ENCODE measurements around the gene C3orf22.

Gene C3orf22

DNA sequence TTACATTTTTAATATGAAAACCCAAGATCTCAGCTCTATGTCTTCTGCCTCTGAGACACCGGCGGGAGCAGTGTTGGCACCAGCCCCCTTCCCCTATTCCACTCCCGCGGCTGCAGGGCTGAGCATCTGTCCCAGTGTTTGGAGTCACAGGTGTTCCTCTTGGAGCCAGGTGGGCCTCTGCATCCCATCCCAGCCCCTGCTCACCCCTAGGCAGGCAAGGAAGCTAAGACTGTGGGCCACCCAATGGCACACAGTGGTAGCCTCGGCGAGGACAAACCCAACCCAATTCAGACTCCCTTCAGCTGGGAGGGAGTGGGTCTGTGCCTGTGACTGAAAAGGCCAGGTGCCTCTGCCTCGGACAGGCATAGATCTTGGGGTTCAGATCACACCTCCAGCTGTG is 31.7 kb downstream of the C3orf22 start:
- DNase-seq, result no peak

DNA sequence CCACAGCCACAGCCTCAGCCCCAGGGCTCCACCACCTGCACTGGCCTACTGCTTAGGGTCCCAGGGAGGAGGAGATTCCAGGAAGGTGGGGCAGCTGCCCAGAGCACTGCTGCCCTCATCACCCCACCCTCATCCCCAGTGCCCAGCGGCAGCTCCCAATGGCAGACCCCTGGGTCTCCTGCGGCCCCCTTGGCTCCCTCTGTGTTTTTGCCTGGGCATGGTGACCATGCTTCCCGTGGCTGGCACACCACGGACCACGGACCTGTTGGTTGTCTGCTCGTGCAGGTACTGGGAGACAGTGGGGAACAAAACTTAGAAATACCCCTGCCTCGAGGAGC is 32.1 kb downstream of the C3orf22 start:
- DNase-seq, result no peak

DNA sequence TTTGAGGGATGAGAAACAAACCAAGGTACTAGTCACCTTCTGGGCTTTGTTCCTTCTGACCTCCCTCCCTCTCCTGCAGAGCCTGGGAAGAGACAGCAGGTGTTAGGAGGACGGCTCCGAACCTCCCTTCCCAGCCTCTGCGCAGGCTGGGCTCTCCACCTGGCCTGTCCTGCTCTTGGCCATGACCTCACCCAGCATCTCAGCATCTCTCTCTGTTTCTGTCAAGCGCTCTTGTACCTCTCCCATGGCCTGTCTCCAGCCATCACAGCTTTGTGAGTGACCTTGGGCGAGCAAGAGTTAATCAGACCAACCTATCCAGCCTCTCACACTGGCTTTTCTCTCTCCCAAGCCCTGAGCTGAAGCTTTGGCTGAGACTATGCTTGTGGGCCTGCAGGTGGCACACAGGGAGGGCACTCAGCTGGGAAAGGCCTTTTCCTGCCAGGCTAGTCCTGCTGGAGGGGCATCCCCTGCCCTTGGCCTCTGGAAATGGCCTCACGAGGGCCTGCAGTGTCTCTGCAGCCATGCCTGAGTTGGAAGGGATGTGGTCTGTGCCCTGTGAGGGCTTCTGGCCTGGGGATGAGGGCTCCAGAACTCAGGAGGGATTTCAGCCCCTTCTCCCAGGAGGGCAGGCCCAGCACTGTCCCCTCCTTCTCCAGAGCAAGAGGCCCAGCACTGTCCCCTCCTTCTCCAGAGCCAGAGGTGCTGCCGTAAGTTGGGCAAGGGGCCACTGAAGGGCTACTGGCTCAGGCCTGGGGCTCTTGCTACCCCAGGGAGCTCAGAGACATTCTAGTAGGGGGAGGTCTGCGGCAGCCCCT is 32.7 kb downstream of the C3orf22 start:
- no peak for DNase-seq

DNA sequence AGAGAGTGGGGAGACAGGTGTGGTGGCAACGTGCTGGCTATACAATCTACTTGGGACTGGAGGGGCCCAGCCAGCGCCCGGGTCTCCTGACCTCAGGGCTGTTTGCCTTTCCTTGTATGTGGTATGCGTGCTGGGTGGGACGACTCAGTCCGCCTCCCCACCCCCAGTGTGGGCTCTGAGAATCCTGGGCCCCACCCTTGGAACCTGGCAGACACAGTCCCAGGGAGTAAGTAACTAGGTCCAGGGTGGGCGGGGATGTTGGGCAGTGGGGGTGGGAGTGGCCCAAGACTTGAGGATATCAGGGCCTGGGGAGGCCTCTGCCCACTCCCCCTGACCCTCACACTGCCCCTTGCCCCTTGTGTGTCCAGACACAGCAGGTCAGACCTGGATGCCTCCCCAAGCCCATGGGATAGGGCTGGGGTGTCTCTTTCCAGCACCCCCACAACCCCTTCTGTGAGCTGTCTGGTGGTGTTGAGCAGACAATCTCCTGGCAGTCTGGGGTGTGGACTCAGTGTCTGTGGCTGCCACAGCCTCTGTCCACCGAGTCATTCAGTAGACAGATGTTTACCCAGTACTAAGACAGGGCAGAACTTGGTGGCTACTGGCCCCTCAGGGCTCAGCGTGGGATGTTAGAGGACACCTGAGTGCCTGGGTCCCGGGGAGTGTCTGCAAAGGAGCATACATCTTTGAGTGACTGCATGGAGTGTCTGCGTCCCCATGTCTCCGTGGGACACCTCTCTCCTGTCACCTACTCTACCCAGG is 33.5 kb downstream of the C3orf22 start:
- no peak for DNase-seq

DNA sequence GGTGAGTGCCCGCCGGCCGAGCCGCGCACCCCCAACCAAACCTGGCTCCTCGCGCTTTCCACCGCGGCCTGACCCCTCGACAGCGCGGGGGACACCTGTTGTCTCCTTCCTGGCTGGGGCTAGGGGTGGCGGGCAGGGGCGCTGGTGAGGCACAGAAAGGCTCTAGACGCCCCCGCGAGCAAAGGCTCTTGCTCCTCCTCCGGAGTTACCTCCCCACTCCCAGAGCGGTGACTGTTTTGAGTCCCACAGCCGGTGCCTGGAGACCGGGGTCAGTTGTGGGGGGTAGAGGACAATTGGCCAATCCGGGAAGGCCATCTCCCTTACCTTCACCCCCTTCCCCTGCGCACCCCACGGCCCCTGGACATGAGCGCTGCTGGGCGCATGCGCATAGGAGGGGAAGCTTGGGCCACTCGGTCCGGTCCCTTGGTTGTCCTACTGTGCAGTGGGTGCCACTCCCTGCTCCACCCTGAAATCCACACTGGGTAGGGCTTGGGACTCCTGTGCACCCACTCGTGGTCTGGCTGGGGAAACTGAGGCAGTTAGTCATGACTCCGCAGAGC is 34.2 kb downstream of the C3orf22 start:
- peak; percentile 33 to 77 (median 69) for DNase-seq

GRCh38 chr3:126523745-126524428 is 34.8 kb downstream of the C3orf22 start, which contains the start of gene CHST13:
Gene CHST13, plus strand, starts transcription at chr3:126524155. Its CDS starts 178 bp downstream, at chr3:126524333.
- DNase-seq, result peak; percentile 72 to 93 (median 82)

GRCh38 chr3:126522363-126522788 is 36.4 kb downstream of the C3orf22 start:
- DNase-seq, result peak; percentile 63 to 76 (median 71)

DNA sequence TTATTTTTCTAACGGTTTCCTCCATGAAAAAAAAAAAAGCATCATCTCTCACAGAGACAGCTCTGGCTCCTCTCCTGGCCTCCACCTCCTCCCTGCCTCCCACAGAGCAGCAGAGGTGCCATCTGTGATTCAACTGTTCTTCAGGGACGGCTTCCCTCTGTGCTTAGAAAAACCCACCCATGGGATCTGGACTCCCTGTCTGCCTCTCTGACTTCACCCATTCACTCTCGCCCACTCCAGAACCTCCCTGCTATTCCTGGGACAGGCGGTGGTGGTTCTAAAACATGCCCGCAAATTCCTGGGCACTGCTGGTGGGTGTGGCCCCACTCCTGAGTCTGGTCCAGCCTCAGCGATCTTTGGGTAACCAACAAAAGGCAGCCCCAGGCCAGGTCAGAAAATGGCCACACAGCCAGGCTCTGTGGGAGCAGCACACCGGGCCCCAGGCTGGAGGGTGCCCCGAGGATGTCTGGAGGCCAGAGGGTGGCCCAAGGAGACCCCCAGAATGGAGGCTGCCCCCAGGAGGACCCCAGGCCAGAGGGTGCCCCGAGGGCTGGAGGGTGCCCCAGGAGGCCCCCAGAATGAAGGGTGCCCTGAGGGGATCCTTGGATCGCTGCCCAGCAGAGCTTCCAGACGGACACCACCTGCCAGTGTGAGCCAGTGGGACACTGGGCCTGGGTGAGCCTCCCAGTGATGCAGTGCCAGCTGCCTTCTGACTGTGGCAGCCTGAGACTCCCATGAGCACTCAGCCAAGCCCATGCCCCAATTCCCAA is 37.4 kb downstream of the C3orf22 start:
- DNase-seq, result no peak

DNA sequence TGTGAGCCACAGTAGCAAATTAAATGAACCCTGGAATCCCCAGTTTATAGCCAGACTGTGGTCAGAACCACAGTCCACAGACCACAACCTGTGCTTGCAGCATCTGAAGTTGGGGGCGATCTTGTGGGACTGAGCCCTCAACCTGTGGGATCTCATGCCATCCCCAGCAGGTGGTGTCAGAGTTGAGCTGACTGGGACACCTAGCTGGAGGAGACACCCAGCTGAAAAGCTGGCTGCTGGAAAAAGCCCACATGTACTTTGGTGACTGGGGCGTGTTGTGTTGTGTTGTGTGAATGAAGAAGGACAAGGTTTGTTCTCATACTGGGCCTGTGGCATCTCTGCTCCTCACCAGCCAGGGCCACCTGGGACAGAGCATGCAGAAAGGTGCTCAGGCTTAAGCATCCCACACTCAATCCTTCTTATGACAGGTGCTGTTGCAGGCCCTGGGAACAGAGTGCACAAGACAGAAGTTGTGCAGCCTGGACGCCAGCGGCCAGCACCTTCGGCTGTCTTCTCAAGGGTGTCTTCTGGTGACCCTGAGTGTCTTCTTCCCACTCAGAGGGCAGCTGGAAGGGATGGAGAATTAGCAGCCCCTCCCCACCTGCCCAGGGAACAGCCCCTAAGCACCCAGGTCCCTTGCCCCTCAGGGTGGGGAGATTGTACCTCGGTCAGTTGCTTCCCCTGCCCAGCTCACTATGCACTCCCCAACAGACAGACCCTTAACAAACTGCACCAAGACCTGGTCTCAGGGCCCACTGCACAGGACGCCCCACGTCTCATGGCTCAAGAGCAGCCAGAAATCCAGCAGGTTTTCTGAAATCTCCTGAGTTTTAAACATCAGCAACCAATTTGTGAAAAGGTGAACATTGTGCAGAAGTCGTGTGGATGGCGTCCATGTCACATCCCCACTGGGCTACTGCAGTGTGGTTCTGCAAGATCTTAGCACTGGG is 39.0 kb downstream of the C3orf22 start:
- DNase-seq, result no peak

GRCh38 chr3:126518779-126519177 is 40.0 kb downstream of the C3orf22 start:
- DNase-seq, result no peak

DNA sequence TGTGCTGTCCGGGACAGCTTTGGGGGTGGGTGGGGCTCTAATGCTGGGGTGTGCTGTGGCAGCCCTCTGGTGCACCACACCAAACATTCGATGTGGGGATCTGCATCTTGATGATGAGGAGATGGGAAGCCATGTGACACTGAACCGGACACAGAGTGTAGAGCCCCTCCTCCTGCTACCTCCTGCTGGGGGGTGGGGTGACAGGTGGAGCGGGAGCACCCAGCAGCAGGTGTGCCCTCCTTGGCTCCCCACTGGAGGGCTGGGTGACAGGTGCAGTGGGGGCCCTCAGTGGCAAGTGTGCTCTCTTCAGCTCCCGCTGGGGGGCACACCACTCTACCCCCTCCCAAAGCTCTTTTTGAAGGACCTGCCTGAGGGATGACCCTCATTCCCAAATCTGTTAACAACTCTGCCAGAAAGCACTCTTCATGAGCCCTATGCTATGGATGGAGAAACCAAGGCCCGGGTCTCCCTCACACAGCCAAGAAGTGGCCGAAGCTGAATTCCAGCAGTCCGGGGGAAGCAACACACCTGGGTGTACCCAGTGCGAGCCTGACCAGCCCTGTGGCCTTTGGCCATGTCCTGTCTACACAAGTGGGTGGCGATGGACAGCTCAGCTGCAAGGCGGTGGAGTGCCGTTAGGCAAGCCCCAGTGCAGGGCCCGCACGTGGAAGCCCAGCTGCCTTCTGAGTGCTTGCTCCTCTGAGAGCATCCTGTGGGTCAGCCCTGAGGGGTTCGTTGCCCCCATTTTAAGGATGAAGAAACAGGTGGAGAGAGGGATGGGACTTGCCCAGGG is 40.5 kb downstream of the C3orf22 start:
- no peak for DNase-seq

DNA sequence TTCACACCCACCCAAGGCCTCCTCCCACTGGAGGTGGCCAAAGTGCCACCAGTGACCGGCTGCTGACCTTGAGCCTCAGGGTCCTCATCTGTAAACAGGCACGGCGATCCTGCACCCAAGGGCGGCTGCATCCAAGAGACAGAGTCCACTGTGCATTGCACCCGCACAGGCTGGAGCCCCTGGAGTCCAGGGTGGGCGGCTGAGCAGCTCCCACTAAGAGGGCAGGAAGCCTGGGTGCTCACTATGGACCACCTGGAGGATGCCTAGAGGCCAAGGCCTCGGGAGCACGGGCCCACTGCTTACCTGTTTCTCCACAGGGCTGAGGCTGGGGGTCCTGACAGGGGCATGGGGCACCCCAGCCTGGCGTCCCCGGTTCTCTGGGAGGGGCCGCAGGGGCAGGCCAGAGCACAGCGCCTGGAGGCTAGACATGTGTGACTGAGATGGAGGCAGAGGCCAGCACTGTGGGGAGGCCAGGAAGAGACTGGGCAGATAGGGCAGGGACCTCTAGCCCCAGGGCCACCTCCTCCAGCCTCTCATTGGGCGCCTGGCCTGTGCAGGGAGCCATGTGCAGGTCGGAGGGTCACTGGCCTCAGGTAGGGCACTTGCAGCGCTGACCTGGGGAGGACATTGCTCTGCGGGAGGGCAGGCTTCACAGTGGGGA is 41.3 kb downstream of the C3orf22 start, which contains the start of gene UROC1:
Gene UROC1, minus strand, starts transcription at position 483 of the 661 bp plus-strand sequence. Its CDS starts 54 bp downstream, at position 429.
- DNase-seq, result no peak

- no peak for DNase-seq
These were observed 41.8 kb downstream of the C3orf22 start for GRCh38 chr3:126516936-126517290.

DNA sequence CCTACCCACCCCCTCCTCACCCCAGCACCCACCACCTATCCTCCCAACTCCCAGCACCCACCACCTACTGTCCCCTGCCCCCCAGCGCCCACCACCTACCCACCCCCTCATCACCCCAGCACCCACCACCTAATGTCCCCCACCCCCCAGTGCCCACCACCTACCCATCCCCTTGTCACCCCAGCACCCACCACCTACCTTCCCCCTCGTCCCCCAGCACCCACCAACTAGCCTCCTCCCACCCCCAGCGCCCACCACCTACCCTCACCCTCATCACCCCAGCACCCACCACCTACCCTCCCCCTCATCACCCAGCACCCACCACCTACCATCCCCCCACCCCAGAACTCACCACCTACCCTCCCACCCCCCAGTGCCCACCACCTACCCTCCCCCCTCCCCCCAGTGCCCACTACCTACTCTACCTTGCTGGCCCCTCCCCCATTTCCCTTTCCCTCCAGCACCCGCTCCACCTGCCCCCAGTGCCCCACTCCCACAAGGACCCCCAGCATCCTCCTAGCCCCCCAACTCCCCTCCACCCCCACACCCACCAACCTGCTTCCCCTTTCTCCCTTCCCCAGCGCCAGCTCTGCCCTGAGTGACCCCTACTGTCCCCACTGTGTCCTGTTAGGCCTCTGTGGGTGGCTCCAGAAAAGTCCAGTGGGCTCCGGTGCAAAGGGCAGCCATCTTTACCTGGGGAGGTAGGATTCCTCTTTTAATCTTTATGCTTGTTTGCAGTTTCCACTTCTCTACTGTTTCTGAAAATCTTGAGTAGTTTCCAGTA is 42.4 kb downstream of the C3orf22 start:
- DNase-seq, result no peak

DNA sequence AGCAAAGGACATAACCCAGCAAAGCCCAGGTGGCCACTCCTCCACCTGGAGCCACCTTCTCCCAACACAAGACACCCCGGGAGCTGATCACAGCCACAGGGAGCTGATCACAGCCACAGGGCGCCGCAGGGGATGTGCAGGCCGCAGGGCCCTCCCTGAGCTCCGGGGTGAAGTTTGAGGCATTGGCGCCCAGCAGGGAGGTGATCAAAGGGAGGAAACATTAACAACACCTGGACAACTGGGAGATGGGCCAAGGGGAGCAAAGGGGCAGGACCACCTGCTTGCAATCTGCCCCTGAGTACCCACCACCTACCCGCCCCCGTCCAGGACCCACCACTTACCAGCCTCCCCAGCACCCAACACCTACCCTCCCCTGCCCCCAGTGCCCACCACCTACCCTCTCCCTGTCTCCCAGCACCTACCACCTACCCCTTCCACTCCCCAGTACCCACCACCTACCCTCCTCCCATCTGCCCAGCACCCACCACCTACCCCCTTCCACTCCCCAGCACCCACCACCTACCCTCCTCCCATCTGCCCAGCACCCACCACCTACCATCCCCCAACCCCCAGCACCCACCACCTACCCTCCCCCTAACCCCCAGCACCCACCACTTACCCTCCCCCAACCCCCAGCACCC is 43.5 kb downstream of the C3orf22 start:
- DNase-seq, result no peak

- DNase-seq, result no peak
These were observed 44.6 kb downstream of the C3orf22 start for GRCh38 chr3:126514161-126514560.

DNA sequence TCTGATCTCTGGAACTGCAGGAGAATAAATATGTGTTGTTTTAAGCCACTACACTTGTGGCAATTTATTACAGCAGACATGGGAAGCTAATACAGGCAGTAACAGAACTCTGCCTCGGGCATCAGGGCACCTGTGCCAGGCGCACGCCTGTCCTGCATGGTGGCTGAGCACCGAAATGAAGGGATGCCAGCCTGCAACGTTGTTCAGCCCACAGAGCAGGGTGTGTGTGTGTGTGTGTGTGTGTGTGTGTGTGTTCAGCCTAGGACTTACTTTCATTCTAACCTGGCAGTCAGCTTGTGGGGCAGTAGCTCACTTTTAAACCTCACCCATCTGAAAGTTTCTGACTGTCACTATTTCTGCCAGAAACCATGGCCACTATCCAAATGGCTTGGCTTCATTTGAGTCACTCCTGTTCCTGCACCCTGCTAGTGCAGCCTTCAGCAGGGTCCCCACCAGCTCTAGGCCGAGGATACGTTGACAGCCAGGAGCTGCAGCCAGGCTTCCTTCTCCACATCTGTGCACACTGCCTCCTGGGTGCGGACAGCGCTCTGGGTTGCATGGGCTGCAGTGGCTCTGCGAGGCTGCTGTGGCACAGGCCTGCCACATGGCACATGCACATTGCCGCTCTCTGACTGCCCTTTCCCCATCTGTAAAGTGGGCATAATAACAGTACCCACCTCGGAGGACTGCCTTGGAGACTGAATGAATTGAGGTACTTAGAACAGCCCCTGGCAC is 45.6 kb downstream of the C3orf22 start:
- no peak for DNase-seq

DNA sequence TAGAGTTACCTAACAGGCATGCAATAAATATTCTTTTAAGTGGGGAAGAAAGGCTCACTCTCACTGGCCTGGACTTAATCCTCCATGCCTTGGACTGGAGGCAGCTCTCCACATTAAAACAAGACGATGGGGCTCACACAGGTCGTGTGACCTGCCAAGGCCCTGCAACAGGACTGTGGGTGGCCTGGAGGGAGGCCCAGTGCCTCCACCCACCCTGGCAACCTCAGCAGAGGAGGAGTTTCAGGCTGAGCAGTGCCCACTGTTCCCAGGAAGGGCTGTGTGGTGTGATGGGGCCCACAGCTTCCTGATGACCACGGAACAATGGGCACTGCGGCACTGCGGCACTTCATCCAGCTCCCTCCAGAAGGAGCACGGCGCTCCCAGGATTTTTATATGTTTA is 46.7 kb downstream of the C3orf22 start:
- DNase-seq, result no peak
